Measurements from ENCODE around the gene ELL.

DNA sequence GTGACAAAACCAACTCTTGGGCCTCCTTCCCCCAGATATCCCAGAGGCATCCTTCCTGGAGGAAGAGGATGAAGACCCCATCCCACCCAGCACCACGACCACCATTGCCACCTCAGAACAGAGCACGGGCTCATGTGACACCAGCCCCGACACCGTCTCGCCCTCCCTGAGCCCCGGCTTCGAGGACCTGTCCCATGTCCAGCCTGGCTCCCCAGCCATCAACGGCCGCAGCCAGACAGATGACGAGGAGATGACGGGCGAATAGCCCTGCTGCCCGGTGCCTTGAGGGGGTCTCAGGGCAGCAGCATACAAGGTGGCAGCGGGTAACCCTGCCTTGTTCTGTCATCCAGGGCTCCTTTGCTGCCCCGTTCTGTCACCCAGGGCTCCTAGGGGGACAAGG is 46.5 kb upstream of the ELL start:
- TF ChIP-seq, protein P1, sequence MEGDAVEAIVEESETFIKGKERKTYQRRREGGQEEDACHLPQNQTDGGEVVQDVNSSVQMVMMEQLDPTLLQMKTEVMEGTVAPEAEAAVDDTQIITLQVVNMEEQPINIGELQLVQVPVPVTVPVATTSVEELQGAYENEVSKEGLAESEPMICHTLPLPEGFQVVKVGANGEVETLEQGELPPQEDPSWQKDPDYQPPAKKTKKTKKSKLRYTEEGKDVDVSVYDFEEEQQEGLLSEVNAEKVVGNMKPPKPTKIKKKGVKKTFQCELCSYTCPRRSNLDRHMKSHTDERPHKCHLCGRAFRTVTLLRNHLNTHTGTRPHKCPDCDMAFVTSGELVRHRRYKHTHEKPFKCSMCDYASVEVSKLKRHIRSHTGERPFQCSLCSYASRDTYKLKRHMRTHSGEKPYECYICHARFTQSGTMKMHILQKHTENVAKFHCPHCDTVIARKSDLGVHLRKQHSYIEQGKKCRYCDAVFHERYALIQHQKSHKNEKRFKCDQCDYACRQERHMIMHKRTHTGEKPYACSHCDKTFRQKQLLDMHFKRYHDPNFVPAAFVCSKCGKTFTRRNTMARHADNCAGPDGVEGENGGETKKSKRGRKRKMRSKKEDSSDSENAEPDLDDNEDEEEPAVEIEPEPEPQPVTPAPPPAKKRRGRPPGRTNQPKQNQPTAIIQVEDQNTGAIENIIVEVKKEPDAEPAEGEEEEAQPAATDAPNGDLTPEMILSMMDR (conservative IDR thresholded peaks at IDR 0.05; ENCODE audit: low read depth, low read length): no peak
- TF ChIP-seq EZH2 (IDR thresholded peaks at IDR 0.05; ENCODE audit: low read length, unreplicated experiment): no peak
- no peak for TF ChIP-seq EZH2phosphoT487 (IDR thresholded peaks at IDR 0.05; ENCODE audit: borderline replicate concordance, low read length)

Measured in PC-3 (cell line).